OCI-LY1 (cell line): ENCODE data around the gene PDHX.

Source experiments
- CTCF ChIP-seq: fragments of 200-600 bp; sonication (generic), shearing (Covaris generic); IDR thresholded peaks from 2 replicates; pipeline ENCODE4 v1.5.1; 2017; ENCODE audit warnings: mild to moderate bottlenecking, antibody characterized with exemption, low read length, moderate library complexity, mixed read lengths
- EZH2 ChIP-seq: fragments of 200-600 bp; sonication (generic), shearing (Covaris generic); IDR thresholded peaks from 2 replicates; pipeline ENCODE4 v1.8.0; 2017; ENCODE audit warnings: borderline replicate concordance, mixed run types, mild to moderate bottlenecking, antibody characterized with exemption, low read length, moderate library complexity, mixed read lengths

- no peak for TF ChIP-seq CTCF
- no peak for TF ChIP-seq EZH2
Observed at GRCh38 chr11:35043936-35044335, 127.5 kb downstream of the PDHX start.
